A549 (cell line): Measurements from ENCODE around the gene HOMER3. TPM values are rescaled to one million over a fixed set of nuclear protein-coding genes. Genes with fewer than 3 reads are reported as not detected.
A peak's percentile ranks its signal among the peaks of the same experiment; 100 is the strongest.

Experiments
- ATAC-seq, 2 experiments: fragments of 200-7000 bp in 1 of 2; fragments of >200 bp in 1 of 2; cut with Nextera tagmentation in 1 of 2; cut with Tn5 transposase in 1 of 2; 3 replicates each; pipeline versions ENCODE4 v1.8.0 to v1.9.1; 2018 to 2020; ENCODE audit warnings: mild to moderate bottlenecking in 1 of 2, moderate library complexity in 1 of 2
- CTCF ChIA-PET: fragments of 300-600 bp; sonication (Branson Sonifier 250); formaldehyde crosslinking; extraction: SDS; loops from one replicate; lab custom pipeline; 2021; ENCODE audit warnings: antibody characterized with exemption, inconsistent platforms; lab: Yijun Ruan, JAX
- POLR2A ChIA-PET: fragments of 350-600 bp; formaldehyde crosslinking; extraction: SDS; loops from one replicate; lab custom pipeline; 2021; ENCODE audit warnings: antibody characterized with exemption, inconsistent platforms; lab: Yijun Ruan, JAX
- DNase-seq, 2 experiments: peaks; one replicate each; pipeline versions ENCODE4 v3.0.0 to v3.0.0-alpha.2; 2011 to 2016; ENCODE audit warnings: low read depth in 1 of 2, low spot score in 1 of 2
- FAIRE-seq: peaks from 2 replicates; lab custom pipeline; 2011; peaks lifted over from hg19 to GRCh38; lab: Jason Lieb, UNC
- H3K27ac ChIP-seq, 2 experiments: fragments of >200 bp; sonication (Bioruptor Twin); formaldehyde crosslinking; 3 replicates each; pipeline ENCODE4 v1.5.1; 2016 to 2017
- H3K4me1 ChIP-seq: fragments of >200 bp; sonication (Bioruptor Twin); formaldehyde crosslinking; 3 replicates; pipeline ENCODE4 v1.6.1; 2016
- H3K4me2 ChIP-seq: fragments of >200 bp; sonication (Bioruptor Twin); formaldehyde crosslinking; 3 replicates; pipeline ENCODE4 v1.6.1; 2016
- H3K4me3 ChIP-seq: fragments of >200 bp; sonication (Bioruptor Twin); formaldehyde crosslinking; 3 replicates; pipeline ENCODE4 v1.5.1; 2016
- H3K9me3 ChIP-seq: fragments of >200 bp; sonication (Bioruptor Twin); formaldehyde crosslinking; 3 replicates; pipeline ENCODE4 v1.6.1; 2016
- BCL3 ChIP-seq: fragments of >200 bp; sonication (Bioruptor Twin); formaldehyde crosslinking; IDR thresholded peaks from 3 replicates; pipeline ENCODE4 v1.6.1; 2016
- BHLHE40 ChIP-seq: IDR thresholded peaks from 2 replicates; pipeline ENCODE4 v1.6.1; 2012; ENCODE audit warnings: low read depth, low read length, inconsistent platforms
- CBX2 ChIP-seq: fragments of 200-600 bp; sonication (generic); IDR thresholded peaks from 2 replicates; pipeline ENCODE4 v1.6.1; 2016; ENCODE audit warnings: low read depth, mild to moderate bottlenecking, borderline replicate concordance
- CBX8 ChIP-seq: fragments of 200-600 bp; sonication (generic); IDR thresholded peaks from 2 replicates; pipeline ENCODE4 v1.6.1; 2016
- ELK1 ChIP-seq: fragments of 150-350 bp; IDR thresholded peaks from 2 replicates; pipeline ENCODE4 v1.6.1; 2014; ENCODE audit warnings: low read depth, mild to moderate bottlenecking, low read length
- FOSL2 ChIP-seq, 2 experiments: fragments of 450-650 bp in 1 of 2; fragments of >200 bp in 1 of 2; sonication (Bioruptor Twin) in 1 of 2; formaldehyde crosslinking; IDR thresholded peaks; 2 replicates each; pipeline versions ENCODE4 v1.5.0 to v1.6.1; 2016 to 2020; ENCODE audit warnings: mild to moderate bottlenecking in 1 of 2, moderate library complexity in 1 of 2
- GATA3 ChIP-seq: IDR thresholded peaks from 2 replicates; pipeline ENCODE4 v1.6.1; 2012; ENCODE audit warnings: borderline replicate concordance
- HDAC2 ChIP-seq: fragments of 200-600 bp; sonication (generic); IDR thresholded peaks from 2 replicates; pipeline ENCODE4 v1.6.1; 2016
- HES2 ChIP-seq: fragments of >200 bp; sonication (Bioruptor Twin); formaldehyde crosslinking; IDR thresholded peaks from 2 replicates; pipeline ENCODE4 v1.6.1; 2016
- HOXB5 ChIP-seq: fragments of 250-450 bp; sonication (Bioruptor Pico); IDR thresholded peaks from 2 replicates; pipeline ENCODE4 v1.5.0; 2020; ENCODE audit warnings: mild to moderate bottlenecking, moderate library complexity
- KDM1A ChIP-seq: fragments of 200-600 bp; sonication (generic); IDR thresholded peaks from 2 replicates; pipeline ENCODE4 v1.6.1; 2016; ENCODE audit warnings: low read depth, mild to moderate bottlenecking
- MAFK ChIP-seq: fragments of 450-650 bp; IDR thresholded peaks from 2 replicates; pipeline ENCODE4 v1.6.1; 2014; ENCODE audit not compliant: partially characterized antibody
- MAX ChIP-seq: IDR thresholded peaks from 2 replicates; pipeline ENCODE4 v1.6.1; 2012
- MYC ChIP-seq: IDR thresholded peaks from 2 replicates; pipeline ENCODE4 v1.6.1; 2012; ENCODE audit warnings: mild to moderate bottlenecking, inconsistent platforms, low read length, improper control_type of control experiment, borderline replicate concordance
- NPAS2 ChIP-seq: fragments of 250-450 bp; sonication (Bioruptor Pico); IDR thresholded peaks from 2 replicates; pipeline ENCODE4 v1.8.0; 2022; ENCODE audit warnings: mild to moderate bottlenecking, moderate library complexity, borderline replicate concordance
- NR3C1 ChIP-seq: fragments of >200 bp; sonication (Bioruptor Twin); formaldehyde crosslinking; IDR thresholded peaks from 3 replicates; pipeline ENCODE4 v1.6.1; 2017
- POLR2AphosphoS2 ChIP-seq: conservative IDR thresholded peaks from 2 replicates; pipeline ENCODE4 v1.6.1; 2012; ENCODE audit warnings: low read length, improper control_type of control experiment, inconsistent platforms
- RARB ChIP-seq: fragments of 250-450 bp; sonication (Bioruptor Pico); IDR thresholded peaks from 2 replicates; pipeline ENCODE4 v1.8.0; 2021; ENCODE audit warnings: mild to moderate bottlenecking, moderate library complexity
- RCOR1 ChIP-seq: fragments of 150-350 bp; IDR thresholded peaks from 2 replicates; pipeline ENCODE4 v1.6.1; 2014; ENCODE audit warnings: antibody characterized with exemption, low read length, low read depth
- RFX5 ChIP-seq: fragments of 450-650 bp; IDR thresholded peaks from 2 replicates; pipeline ENCODE4 v1.7.1; 2014; ENCODE audit warnings: antibody characterized with exemption, mild to moderate bottlenecking, moderate library complexity
- RNF2 ChIP-seq: fragments of 200-600 bp; sonication (generic); IDR thresholded peaks from 2 replicates; pipeline ENCODE4 v1.6.1; 2016; ENCODE audit warnings: low read depth, mild to moderate bottlenecking, antibody characterized with exemption, moderate library complexity, borderline replicate concordance
- SREBF2 ChIP-seq: fragments of 450-650 bp; IDR thresholded peaks from 2 replicates; pipeline ENCODE4 v1.6.1; 2014; ENCODE audit warnings: mild to moderate bottlenecking, moderate library complexity
- TFCP2L1 ChIP-seq: fragments of 250-450 bp; sonication (Bioruptor Pico); IDR thresholded peaks from 2 replicates; pipeline ENCODE4 v1.5.0; 2021; ENCODE audit warnings: mild to moderate bottlenecking
- TP53 ChIP-seq: fragments of 250-450 bp; sonication (Bioruptor Pico); IDR thresholded peaks from 2 replicates; pipeline ENCODE4 v1.5.0; 2021; ENCODE audit warnings: mild to moderate bottlenecking, moderate library complexity
- USF2 ChIP-seq: fragments of 450-650 bp; IDR thresholded peaks from 2 replicates; pipeline ENCODE4 v1.6.1; 2014; ENCODE audit warnings: antibody characterized with exemption
- ZNF302 ChIP-seq: fragments of 250-450 bp; sonication (Bioruptor Pico); IDR thresholded peaks from 2 replicates; pipeline ENCODE4 v1.9.0; 2021; ENCODE audit warnings: inconsistent platforms, mild to moderate bottlenecking, moderate library complexity
- ZSCAN20 ChIP-seq: fragments of 250-450 bp; sonication (Bioruptor Pico); IDR thresholded peaks from 2 replicates; pipeline ENCODE4 v1.8.0; 2022; ENCODE audit warnings: mild to moderate bottlenecking, moderate library complexity
- WGBS: methylation state at CpG from one replicate; pipeline ENCODE4 v1.1.6; 2017; ENCODE audit errors: missing lambda C conversion rate; 5-methylcytosine and 5-hydroxymethylcytosine counted together
- polyA plus RNA-seq, 4 experiments: library from polyadenylated mRNA; depleted of rRNA in 3 of 4; stranded (reverse); fragments of >200 nt; fragmentation: RNase III in 1 of 4; extraction: RNeasy Plus Mini Kit Qiagen cat#74134 plus additional on column Dnase treatment in 1 of 4; gene quantifications; 2 replicates in 3 of 4; 3 replicates in 1 of 4; pipeline ENCODE4 v1.2.3, GENCODE V29; 2011 to 2017

The HOMER3 gene
- polyA plus RNA-seq, 2 of the 4 experiments (the other 2 are of a cell fraction), result 9.9 to 35.4 TPM

- no peak for ATAC-seq
- 73% methylated on average over 4 of the region's 18 CpGs for WGBS
- Histone ChIP-seq H3K4me2 (no peak overlapping the region), H3K9me3 (no peaks in the 10 kb centered on the region), H3K4me3 (no peak overlapping the region), H3K27ac (no peak overlapping the region), H3K4me1 (peaks cover 11% of the 10 kb centered on the region; the same call in 2 of the 3 replicates)
- TF ChIP-seq CBX2, result no peak
- TF ChIP-seq TP53, result no peak
- TF ChIP-seq GATA3, result no peak
- TF ChIP-seq SREBF2, result no peak
- TF ChIP-seq RNF2, result no peak
- no peak for TF ChIP-seq ZSCAN20 (CRISPR knock-in tag)
- no peak for TF ChIP-seq RFX5
- TF ChIP-seq MYC, result no peak
- no peak for TF ChIP-seq CBX8
- no peak for TF ChIP-seq HES2
- TF ChIP-seq HOXB5 (CRISPR knock-in tag), result no peak
- no peak for TF ChIP-seq RCOR1
- TF ChIP-seq MAX, result no peak
- no peak for TF ChIP-seq ELK1
- TF ChIP-seq HDAC2, result no peak
- CTCF ChIA-PET, result interaction anchor here (1.9 kb wide), 1 partner anchor 90 kb away, joined by 6 read pairs; no protein-coding TSS in a partner anchor
- no peak for FAIRE-seq
- POLR2A ChIA-PET, result no interaction called here
- no peak for DNase-seq
These were observed 42.9 kb downstream of the HOMER3 start for GRCh38 chr19:18898081-18898606.

GRCh38 chr19:18897094-18898029 lies 43.7 kb downstream of the HOMER3 start:
- no peak for FAIRE-seq

GRCh38 chr19:18896421-18896841 lies 44.6 kb downstream of the HOMER3 start:
- no peak for FAIRE-seq
- peaks cover 11% of the 10 kb centered on the region; the same call in 2 of the 3 replicates for H3K4me1 ChIP-seq
- H3K27ac ChIP-seq, result peak overlapping the region in 1 of 2 experiments; percentile 83; a peak in 3 of 6 replicates
- no peaks in the 10 kb centered on the region for H3K9me3 ChIP-seq
- ChIA-PET POLR2A (no interaction called here), CTCF (interaction anchor here (1.1 to 4.1 kb wide), 7 partner anchors 8 to 117 kb away, joined by 3 to 46 read pairs (median 6); no protein-coding TSS in a partner anchor)
- peak overlapping the region; percentile 98 for H3K4me2 ChIP-seq
- 70% methylated on average over 23 of the region's 33 CpGs for WGBS
- H3K4me3 ChIP-seq, result peak overlapping the region; percentile 76
- peak; percentile 35 to 54 for DNase-seq
- peak in 1 of 2 experiments; percentile 25; a peak in 3 of 6 replicates for ATAC-seq
- TF ChIP-seq HOXB5 (CRISPR knock-in tag) (no peak), BCL3 (no peak), TP53 (no peak), NPAS2 (CRISPR knock-in tag) (no peak), FOSL2 (IDR thresholded peaks at IDR 0.05) (no peak), FOSL2 (CRISPR knock-in tag; IDR thresholded peaks at IDR 0.05) (no peak), HDAC2 (no peak), MYC (no peak), CBX8 (no peak), TFCP2L1 (CRISPR knock-in tag) (no peak), NR3C1 (no peak), USF2 (no peak), MAFK (no peak), ZSCAN20 (CRISPR knock-in tag) (no peak), MAX (no peak)

More at GRCh38 chr19:18897094-18898029, 43.7 kb downstream of the HOMER3 start:
- Histone ChIP-seq H3K4me1 (peaks cover 11% of the 10 kb centered on the region; the same call in 2 of the 3 replicates), H3K9me3 (no peaks in the 10 kb centered on the region), H3K4me2 (no peak overlapping the region), H3K4me3 (no peak overlapping the region), H3K27ac (no peak overlapping the region)
- WGBS, result 95% methylated on average over 22 of the region's 25 CpGs
- ATAC-seq, result no peak
- ChIA-PET CTCF (no interaction called here), POLR2A (no interaction called here)
- TF ChIP-seq ZNF302 (CRISPR knock-in tag) (no peak), BHLHE40 (no peak), KDM1A (peak; percentile 11; the same call in 1 of the 2 replicates), CBX8 (no peak), POLR2AphosphoS2 (no peak), SREBF2 (no peak), RARB (no peak)
- no peak for DNase-seq
